Fibroblast of lung (primary cell): Measurements from ENCODE around the gene CDH4.

Source experiments
- EZH2 ChIP-seq: IDR thresholded peaks from 2 replicates; pipeline ENCODE4 v1.5.1; 2012; ENCODE audit warnings: low read length, control low read depth, mild to moderate bottlenecking; ENCODE audit errors: missing control alignments
- TF ChIP-seq, protein P1 (sequence below), 2 donors: IDR thresholded peaks in 1 of 2; conservative IDR thresholded peaks in 1 of 2; 1 replicate in 1 of 2; 2 replicates in 1 of 2; pipeline ENCODE4 v1.5.1; 2011 to 2012; ENCODE audit warnings: low read length in 2 of 2, control low read depth in 1 of 2, inconsistent platforms in 1 of 2, low read depth in 1 of 2, mild to moderate bottlenecking in 1 of 2

DNA sequence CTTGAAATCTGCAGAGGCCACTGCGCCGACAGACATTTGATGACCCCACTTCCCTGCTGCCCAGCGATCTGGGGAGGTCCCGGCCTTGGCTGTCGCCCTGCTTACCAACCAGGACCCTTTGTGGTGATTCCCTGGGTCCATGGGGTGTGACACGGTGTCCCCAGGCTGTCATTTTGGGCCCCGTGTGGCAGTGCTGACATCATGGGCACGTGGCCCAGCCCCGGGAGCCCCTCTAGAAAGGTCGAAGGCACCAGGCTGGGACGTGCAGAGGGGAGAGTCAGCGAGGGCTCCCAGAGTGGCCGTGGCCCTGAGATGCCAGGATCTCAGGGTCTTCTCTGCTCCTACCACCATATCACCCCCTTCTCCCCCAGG is 643.6 kb downstream of the CDH4 start:
- TF ChIP-seq, protein P1, sequence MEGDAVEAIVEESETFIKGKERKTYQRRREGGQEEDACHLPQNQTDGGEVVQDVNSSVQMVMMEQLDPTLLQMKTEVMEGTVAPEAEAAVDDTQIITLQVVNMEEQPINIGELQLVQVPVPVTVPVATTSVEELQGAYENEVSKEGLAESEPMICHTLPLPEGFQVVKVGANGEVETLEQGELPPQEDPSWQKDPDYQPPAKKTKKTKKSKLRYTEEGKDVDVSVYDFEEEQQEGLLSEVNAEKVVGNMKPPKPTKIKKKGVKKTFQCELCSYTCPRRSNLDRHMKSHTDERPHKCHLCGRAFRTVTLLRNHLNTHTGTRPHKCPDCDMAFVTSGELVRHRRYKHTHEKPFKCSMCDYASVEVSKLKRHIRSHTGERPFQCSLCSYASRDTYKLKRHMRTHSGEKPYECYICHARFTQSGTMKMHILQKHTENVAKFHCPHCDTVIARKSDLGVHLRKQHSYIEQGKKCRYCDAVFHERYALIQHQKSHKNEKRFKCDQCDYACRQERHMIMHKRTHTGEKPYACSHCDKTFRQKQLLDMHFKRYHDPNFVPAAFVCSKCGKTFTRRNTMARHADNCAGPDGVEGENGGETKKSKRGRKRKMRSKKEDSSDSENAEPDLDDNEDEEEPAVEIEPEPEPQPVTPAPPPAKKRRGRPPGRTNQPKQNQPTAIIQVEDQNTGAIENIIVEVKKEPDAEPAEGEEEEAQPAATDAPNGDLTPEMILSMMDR (conservative IDR thresholded peaks at IDR 0.05 in 1 of 2, IDR thresholded peaks at IDR 0.05 in 1 of 2; ENCODE audit: low read depth in 1 of 2, low read length in 2 of 2) = no peak
- TF ChIP-seq EZH2 = no peak
